SW 1271 (cell line): ENCODE results near the gene CBFA2T3.
A peak's percentile ranks its signal among the peaks of the same experiment; 100 is the strongest.

Experiments used
- DNase-seq, 2 experiments: peaks; one replicate each; lab custom pipeline; 2025; lab: John Stamatoyannopoulos, UW

Gene CBFA2T3

DNA sequence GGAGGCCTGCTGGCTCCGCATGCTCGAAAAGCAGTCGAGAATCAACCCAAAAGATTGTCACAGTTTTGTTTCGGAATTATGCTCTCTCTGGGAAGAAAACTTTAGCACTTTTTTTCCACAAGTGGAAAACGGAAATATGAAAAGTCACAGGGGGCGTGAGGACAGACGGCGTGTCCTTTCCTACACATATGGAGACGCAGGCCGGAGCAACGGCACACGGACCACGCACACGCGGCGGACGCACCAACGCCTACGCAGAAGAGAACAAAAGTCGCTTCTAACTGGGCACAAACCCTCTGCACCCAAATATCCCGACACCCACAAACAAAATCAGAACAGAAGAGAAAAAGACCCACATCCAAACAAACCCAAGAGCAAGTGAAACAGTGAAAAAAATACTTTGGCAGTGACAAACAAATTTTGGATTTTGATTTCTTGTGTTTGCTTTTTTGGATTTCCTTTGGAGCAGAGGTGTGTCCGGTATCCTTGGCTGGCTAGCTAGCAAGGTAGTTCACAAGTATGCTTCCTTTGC is 101.2 kb downstream of the CBFA2T3 start:
- DNase-seq, result no peak

DNA sequence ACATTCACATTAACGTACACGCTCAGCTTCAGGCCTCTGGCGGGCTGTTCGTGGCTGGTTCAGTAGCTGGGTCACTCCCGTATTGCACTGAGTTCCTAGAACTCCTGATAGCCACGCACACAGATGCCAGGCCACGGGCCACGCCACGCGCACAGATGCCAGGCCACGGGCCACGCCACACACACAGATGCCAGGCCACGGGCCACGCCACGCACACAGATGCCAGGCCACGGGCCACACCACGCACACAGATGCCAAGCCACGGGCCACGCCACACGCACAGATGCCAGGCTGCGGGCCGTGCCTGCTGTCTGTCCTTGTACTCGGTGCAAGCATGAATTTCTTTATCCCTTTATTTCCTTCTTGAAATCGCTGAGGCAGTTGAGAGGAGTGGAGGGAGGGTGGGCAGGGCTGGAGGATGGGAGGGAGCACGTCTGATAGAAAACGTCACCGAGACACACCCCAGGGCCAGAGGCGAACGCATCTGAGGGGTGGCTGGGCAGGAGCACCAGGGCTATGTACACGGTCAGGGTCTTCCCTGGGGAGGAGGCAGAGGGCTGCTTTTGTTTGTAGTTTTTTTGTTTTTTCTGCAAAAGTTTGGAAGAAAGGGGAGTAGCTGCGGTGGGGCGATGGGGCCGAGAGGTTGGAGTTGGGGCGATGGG is 101.9 kb downstream of the CBFA2T3 start:
- DNase-seq, result no peak

DNA sequence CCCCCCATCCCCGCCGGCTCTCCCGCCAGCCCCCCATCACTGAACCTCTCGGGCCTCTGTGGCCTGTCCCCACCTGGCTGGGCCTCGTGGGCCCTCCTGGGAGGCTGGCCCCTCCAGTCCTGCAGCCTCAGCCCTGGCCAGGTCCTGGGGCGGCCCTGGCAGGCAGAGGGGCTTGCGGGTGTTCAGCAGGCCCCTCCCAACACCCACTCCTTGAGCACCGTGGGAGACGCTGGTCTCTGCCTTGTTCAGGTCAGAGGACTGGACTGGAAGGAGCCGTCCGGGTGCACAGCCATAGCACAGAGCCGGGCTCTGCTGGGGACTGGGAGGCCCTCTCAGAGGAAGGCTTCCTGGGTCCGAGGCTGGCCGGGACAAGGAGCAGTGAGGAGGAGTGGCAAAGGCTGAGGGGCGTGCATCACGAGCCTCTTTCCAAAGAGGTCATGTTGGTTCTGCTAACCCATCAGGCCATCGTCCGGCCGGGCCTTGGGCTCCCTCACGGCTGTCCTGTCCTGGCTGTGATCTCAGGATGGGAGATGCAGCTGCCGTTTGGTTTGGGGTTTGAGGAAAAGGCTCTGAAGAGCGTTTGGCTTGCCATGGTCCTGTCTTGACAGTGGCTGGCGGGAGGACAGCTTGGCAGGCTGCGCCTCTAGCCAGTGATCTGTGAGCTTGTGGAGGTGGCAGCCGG is 104.2 kb downstream of the CBFA2T3 start:
- no peak for DNase-seq

DNA sequence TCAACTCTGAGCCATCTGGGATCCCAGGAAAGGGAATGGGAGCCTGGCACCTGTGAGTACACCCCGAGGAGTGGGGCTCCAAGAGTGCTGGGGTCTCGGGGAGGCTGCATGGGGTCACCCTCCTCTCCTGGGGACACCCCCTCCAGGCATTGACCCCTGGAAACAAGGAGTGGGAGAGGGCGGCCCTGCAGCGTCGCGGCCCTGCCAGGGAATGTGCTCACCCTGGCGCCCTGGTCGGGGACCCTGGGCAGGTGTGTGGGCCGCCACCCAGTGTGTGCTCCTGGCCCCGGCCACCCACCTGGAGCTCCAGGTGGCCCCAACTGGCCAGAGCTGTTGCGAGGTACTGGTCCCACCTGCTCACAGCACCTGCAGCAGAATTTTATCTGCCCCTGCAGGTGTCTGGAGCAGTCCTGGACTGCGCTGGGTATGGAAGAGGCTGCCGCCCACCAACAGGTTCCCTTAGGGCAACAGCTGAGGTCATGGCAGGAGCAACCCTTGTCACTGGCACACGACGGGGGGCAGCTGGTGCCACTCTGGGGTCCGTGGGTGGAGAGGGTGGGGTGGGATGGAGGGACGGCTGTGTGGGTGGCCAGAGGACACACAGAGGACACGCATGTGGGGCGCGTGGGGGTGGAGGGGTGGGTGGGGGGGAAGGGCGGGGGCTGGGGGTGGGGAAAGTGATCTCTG is 105.1 kb downstream of the CBFA2T3 start:
- no peak for DNase-seq

DNA sequence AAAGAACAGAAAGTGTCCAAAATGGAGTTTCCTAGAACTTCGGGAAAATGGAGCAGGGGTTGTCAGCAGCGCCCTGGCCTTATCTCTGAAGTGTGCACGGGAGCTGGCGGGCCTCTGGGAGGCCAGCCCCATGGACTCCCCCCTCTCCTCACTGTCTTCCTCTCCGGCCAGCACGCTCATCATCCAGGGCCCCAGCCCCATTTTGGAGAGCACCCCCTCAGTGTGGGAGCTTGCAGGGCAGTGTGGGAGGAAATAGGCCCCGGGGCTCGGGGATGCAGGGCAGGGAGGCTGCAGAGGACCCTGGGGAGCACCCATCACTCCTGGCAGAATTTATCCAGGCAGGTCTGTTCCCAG is 105.7 kb downstream of the CBFA2T3 start:
- DNase-seq, result no peak

DNA sequence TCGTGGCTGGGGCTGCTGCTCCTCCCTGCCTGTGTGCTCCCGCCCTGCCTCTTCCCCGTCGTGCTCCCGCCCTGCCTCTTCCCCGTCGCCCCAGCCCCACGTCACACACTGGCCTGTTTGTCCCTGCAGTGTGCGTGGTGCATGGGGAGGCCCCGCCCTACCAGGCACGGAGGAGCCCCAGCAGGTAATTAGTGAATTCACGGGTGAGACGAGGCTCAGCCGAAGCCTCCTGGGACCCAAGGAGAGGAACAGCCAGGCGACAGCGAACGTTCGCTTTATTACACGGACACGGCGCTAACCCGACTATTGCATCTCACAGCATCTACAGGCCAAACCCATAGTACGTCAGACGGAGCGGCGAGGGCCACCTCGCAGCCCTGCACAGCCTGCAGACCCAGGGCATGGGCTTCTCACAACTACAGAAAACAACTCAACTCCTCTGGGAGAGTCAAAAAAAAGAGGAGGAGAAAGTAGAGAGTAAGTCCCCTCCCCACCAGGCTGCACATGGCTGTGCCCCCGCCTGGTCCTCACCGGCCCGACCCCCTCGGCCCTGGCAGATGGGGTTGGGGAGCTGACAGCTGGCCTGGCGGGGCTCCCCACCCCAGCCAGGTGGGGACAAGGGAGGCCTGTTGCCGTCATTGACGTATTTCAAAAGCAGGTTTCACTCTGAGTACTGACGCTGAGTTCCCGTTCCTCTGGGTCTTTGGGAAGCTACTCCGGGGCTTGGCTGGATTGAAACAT is 106.2 kb downstream of the CBFA2T3 start:
- DNase-seq, result no peak

DNA sequence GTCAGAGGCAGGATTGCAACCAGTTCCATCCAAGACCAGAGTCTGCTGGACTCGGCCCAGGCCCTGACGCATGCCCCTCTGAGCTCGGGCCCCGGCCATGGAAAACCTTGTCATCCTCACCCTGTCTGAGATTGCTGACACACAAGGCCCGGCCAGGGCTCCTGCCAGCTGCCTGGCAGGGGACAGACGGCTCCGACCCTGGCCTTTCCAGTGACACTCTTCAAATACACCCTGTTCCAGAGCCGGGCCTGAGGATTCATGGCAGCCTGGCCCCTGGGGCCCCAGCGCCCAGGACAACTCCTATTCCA is 107.4 kb downstream of the CBFA2T3 start:
- DNase-seq, result no peak

DNA sequence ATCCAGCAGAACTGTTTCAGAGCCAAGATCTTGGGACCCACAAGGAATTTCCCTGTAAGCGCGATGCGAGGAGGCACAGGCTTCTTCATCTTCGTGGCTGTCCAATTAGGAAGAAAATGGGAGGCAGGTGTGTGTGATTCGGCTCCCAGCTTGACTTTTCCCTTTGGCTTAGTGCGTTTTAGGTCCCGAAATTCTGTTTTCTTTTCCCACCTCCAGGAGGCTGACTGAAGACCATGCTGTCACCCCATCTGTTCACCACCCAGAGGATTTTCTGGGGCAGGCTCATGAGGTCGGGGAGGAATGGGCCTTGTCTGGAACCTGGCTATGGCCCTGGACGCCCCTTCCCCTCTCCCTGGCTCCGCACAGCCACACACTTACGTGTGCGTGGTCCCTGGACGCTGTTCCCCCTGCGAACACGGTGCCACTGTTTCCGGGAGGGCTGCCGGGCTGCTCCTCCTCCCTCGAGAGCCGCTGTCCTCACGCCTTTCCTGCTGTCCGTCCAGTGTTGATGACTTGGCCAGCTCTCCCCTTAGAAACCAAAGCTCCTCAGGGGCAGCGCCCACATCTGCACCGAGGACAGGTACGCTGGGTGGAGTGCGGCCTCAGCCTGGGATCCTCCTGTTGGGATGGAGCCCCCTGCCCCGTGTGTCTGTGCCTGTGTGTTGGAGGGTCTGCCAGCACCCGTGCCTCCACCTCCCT is 107.9 kb downstream of the CBFA2T3 start:
- DNase-seq, result no peak

DNA sequence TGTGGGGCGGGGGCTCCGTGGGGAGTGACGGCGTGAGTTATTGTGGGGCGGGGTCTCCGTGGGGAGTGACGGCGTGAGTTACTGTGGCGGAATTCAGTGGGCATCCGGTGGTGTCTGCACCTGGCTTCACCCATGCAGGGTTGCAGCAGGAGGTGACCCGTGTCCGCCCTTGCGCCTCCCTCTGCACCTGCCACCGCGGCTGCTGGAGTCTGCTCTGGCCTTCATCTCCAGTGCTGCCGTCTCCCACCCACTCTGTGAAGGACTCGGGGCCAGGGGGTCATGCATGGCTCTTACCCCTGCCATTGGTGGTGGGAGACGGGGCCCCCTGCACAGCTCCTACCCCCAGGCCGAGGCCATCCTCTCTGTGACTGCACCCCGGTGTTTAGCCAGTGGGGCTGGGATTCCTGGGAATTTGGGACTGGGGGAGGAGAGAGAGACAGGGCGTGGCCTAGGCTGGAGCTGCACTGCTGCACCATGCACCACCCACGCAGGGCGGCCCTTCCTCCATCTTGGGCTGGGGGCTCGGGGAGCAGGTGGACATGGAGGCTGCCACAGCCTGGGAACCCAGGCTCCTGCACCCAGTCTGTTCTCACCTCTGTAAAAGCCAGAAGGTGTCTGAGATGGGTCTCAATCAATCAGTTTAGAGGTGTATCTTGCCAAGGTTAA is 109.3 kb downstream of the CBFA2T3 start:
- DNase-seq, result no peak

DNA sequence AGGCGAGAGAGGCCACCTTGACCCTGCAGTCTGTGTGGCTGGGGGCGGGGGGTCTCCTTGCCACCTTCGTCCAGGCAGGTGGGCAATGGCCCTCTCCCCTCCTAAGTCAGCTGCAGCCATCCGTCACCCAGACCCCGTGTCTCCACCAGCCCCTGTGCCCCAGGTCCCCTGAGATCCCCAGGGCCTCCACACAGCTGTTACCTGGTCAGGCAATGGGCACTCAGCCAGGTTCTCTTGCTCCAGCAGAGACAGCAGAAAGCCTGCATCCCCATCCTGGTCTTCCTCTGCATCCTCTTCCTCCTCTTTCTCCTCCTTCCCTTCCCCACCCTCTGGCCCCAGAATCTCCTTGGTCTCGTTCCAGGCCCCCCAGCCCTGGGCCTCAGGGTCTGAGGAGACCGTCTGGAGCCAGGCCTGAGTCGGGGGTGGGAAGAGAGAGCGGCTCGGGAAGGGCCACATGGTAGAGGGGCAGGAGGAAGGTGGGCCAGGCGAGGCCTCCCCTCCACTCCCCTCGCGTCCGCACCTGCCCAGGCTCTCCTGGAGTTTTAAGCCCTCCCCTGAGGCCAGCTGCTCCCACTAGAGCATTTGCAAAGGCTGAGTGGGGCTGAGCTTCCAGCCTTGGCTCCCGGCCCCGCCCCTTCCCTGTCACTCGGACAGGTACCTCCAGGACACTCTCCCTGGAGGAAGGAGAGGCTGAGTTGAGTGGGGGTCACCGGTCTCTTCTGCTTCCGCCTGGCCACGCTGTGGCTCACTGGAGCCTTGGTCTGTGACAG is 110.7 kb downstream of the CBFA2T3 start, which contains the start of gene PABPN1L:
Gene PABPN1L, minus strand, starts transcription at position 510 of the 770 bp plus-strand sequence. Its CDS starts 54 bp downstream, at position 456.
- no peak for DNase-seq

DNA sequence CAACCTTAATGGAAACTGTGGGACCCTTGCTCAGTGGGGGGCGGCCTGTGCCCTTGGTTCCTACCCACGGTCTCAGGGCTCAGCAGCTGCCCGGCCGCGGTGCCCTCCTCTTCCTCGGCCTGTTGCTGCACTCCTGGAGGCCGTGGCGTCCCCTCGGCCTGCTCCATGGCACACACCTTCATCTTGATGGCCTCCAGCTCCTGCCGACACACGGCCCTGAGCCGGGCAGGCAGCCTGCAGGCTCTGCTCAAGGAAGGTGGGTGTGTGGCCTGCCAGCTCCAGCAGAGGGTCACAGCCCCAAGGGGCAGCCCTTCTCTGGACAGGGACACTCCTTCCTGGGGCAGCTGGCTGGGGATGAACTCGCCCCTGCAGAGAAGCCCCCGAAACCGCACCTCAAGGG is 111.3 kb downstream of the CBFA2T3 start:
- DNase-seq, result no peak

DNA sequence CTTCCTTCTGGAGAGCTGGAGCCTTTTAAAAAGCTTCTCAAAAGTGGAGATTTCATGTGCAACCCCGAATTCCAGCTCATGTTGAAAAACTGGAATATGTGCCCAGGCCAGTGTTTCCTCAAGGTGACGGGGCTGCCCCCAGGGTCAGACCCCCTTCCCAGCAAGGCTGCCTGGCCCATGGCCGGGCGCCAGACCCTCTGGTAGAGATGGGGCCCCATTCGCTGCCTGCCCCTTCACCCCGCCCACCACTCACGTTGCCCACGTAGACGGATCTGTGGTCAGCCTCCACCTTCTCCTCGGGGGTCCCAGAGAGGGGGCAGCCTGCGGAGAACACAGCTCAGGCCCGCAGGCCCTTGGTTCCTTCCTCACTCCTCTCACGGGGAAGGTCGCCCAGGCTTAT is 111.7 kb downstream of the CBFA2T3 start:
- no peak for DNase-seq

DNA sequence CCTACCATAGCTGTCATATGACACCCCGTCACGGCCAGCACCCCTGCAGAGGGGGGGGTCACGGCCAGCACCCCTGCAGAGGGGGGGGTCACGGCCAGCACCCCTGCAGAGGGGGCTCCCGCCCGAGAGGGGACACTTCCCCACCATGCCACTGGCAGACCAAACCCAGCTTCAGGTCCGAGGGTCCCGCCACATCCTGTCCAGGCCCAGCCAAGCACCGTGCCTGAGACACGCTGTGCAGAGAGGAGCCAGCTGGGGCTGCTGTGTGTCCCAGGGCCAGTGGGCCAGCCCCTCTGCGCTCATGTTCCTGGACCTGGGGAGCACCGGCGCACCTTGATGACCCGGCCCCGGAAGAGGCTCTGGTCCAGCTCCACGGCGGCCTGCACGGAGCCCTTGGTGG is 112.5 kb downstream of the CBFA2T3 start:
- no peak for DNase-seq

DNA sequence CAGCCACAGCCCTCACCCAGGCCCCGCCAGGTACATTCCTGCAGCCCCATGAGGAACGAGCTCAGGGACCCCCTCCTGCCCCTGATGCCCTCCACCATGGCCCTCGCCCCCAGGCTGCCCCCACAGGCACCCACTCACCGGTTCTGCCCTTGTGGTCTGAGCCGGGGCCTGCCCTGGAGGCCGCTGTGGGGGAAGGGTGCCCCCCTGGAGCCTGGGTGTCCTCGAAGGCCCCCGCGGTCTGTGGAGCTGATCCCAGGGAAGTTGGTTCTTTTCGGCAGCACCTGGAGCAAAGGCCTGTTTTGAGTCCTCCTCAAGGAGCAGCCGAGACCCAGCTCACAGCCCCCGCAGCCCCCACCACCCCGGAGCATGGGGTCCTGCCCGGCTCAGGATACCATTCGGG is 112.9 kb downstream of the CBFA2T3 start:
- DNase-seq, result no peak

DNA sequence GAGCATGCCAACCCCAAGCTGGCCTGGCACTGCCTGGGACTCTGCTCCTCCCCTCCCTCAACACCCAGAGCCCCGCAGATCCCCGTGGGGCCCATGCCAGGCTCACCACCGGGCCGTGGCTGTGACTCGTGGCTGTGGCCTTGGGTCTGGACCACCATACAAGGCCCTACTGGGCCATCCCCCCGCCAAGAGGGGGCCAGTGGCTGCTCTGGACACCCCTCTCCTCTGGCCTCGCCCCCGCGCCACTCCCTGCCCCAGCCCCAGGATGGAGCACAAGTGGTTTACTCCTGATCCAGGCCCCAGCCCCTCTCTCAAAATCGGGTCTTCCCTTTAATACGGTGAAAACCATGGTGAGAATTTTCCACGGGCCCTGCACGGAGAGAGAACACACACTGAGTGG is 113.6 kb downstream of the CBFA2T3 start:
- no peak for DNase-seq

DNA sequence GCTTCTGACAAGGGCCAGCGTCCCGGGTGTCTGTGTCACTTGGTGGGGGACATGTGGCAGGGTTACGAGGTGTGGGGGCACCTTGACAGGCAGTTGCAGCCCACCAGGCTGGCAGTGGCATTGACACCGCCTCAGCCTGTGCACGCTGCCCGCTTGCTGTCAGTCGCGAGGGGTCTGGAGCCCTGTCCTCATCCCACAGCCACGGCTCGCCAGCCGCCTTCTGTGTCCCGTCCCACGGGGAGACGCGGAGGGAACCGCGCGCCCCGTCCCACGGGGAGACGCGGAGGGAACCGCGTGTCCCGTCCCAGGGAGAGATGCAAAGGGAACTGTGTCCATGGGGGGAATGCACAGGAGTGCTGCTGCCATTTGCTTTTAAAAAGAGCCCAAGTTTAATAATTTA is 114.0 kb downstream of the CBFA2T3 start:
- DNase-seq, result no peak

DNA sequence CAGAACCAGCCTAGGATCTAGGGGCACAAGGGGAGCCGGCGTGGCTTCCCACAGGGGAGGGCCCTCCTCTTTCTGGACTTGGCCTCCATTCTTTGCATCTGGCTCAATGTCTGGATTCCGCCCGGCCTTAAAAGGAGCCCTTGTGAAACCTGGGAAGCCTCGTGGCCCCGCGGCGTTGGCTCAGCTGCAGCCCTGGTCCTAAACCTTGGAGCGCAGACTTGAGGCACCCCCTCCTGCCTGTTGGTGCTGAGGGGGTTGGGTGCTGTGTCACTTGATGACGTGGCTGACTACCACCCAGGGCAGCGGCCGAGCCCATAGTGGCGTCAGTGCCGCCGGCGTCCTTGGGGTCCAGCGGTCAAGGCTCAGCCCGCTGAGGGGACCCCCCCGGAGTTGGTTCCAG is 115.6 kb downstream of the CBFA2T3 start:
- no peak for DNase-seq

DNA sequence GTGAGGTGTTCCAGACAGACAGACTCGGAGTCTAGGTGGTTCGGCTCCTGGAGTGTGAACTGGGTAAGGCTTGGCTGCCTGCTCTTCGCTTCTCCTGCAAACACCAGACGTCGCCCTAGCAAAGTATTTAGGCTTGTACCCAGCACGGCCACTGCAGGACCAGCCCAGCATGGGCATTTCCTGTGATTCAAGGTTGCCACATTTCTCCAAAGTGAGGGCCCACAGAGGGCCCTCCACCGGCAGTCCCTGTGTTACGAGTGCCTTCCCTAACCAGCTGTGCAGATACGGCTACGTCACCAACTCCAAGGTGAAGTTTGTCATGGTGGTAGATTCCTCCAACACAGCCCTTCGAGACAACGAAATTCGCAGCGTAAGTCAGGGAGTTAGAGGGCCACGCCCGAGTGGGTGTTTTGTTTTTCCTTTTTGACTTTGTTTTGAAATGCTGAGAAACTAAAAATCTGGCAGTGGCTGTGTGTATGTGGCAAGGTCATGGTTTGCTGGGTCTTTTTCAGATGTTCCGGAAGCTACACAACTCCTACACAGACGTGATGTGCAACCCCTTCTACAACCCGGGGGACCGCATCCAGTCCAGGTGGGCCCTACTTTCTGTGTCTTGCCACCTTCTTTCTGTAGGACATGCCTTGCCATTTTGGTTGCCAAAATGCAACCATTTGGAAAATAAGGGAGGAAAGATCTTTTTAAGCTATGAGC is 117.5 kb downstream of the CBFA2T3 start:
- DNase-seq, result no peak

DNA sequence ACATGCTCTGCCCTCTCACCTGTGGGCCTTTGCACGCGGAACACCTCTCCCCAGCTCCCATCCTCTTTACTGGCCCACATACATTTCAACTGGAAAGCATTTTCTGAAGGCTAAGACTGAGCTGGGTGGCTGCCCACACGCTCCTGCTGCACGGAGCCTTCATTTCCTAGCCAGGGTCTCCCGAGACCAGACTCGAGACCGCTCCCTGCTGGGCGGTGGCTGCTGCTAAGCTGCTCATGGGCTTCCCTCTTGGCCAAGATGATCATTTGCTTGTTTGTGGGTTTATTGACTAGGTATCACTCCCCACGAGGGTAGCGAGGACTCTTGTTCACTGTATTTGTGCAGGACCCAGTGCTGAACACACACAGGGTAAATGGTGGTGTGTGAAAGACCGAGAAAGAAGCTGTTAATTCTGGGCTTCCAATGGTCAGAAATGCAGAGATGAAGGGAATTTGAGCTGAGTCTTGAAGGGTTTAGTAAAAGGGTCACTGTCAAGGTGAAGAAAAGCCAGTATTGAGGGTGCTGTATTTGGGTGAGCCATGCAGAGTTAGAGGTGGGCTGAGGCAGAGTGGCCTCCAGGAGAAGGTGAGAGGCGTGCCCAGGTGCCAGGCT is 119.2 kb downstream of the CBFA2T3 start:
- DNase-seq, result peak in 1 of 2 experiments; percentile 46
